Suprapubic skin (tissue), 3 donors: ENCODE data around the gene METTL22.

Experiments
- CTCF ChIP-seq, 2 donors: fragments of 200-600 bp in 1 of 2; fragments of 450-650 bp in 1 of 2; sonication (generic) in 1 of 2; IDR thresholded peaks; one replicate each; pipeline ENCODE4 v1.5.1; 2016 to 2019; ENCODE audit warnings: antibody characterized with exemption in 2 of 2, mild to moderate bottlenecking in 1 of 2, moderate library complexity in 1 of 2
- EP300 ChIP-seq: sonication (generic); formaldehyde crosslinking; IDR thresholded peaks from one replicate; pipeline ENCODE4 v1.6.1; 2017; ENCODE audit warnings: antibody characterized with exemption

GRCh38 chr16:8614435-8615029, 7.0 kb upstream of the METTL22 start:
- TF ChIP-seq EP300 (no peak), CTCF (IDR thresholded peaks at IDR 0.05) (no peak)
